Measurements from ENCODE around the gene ZNF512.
A peak's percentile ranks its signal among the peaks of the same experiment; 100 is the strongest.
"Not testable (repeated sequence)": the region's sequence is repeated elsewhere in the genome, so short reads cannot be mapped to it uniquely, and the experiment has no call there.

The ZNF512 gene, protein sequence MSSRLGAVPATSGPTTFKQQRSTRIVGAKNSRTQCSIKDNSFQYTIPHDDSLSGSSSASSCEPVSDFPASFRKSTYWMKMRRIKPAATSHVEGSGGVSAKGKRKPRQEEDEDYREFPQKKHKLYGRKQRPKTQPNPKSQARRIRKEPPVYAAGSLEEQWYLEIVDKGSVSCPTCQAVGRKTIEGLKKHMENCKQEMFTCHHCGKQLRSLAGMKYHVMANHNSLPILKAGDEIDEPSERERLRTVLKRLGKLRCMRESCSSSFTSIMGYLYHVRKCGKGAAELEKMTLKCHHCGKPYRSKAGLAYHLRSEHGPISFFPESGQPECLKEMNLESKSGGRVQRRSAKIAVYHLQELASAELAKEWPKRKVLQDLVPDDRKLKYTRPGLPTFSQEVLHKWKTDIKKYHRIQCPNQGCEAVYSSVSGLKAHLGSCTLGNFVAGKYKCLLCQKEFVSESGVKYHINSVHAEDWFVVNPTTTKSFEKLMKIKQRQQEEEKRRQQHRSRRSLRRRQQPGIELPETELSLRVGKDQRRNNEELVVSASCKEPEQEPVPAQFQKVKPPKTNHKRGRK

GRCh38 chr2:27582695-27583389 is at the start of gene ZNF512:
Gene ZNF512, plus strand, starts transcription at chr2:27583042. Its CDS starts 71 bp downstream, at chr2:27583113.
- peak; percentile 94 to 96 for ATAC-seq

- no peak for ATAC-seq
These were observed 45.6 kb upstream of the ZNF512 start for GRCh38 chr2:27537287-27537686.

- not testable (repeated sequence) for ATAC-seq
These were observed 43.9 kb upstream of the ZNF512 start for GRCh38 chr2:27538839-27539450.

GRCh38 chr2:27539649-27540048 is 43.2 kb upstream of the ZNF512 start:
- ATAC-seq: not testable (repeated sequence)

DNA sequence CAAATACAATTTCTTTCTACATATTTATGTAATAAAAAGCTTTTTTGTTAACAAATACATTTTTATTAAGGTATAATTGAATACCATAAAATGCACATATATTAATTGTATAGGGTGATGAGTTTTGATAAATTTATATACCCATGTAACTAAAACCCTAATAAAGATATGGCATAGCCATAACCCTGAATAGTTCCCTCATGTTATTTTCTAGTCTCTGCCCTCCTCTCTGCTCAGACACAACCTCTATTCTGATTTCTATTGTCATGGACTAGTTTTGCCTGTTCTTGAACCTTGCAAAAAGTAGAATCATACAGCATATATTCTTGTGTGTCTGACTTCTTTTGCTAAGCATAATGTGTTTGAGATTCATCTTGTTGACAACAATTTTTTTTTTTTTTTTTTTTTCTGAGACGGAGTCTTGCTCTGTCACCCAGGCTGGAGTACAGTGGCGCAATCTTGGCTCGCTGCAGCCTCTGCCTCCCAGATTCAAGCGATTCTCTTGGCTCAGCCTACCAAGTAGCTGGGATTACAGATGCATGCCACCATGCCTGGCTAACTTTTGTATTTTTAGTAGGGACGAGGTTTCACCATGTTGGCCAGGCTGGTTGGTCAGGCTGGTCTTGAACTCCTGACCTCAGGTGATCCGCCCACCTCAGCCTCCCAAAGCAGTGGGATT is 38.6 kb upstream of the ZNF512 start:
- ATAC-seq: no peak

DNA sequence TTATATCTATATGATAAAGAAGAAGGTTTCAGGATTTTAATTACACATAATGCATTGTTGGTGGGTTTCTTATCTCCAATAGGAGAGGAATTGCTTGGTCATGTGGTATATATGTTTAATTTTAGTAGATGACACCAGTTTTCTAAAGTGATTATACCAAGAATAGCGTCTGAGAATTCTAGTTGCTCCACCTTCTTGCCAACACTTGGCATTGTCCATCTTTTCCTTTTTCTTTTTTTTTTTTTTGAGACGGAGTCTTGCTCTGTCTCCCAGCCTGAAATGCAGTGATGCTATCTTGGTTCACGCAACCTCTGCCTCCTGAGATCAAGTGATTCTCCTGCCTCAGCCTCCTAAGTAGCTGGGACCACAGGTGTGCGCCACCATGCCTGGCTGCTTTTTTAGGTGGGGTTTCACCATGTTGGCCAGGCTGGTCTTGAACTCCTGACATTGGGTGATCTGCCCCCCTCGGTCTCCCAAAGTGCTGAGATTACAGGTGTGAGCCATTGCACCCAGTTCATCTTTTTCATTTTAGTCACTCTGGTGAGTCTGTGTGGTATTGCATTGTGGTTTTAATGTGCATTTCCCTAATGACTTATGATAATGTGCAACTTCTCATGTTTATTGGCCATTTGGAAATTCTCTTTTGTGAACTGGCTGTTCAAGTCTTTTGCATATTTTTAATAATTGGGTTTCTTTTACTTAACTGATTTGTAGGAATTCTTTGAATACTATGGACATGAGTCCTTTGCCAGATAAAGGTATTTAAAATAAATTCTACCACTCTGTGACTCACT is 37.3 kb upstream of the ZNF512 start:
- peak; percentile 27 to 61 for ATAC-seq

- ATAC-seq: no peak
These were observed 33.5 kb upstream of the ZNF512 start for GRCh38 chr2:27549303-27549702.

DNA sequence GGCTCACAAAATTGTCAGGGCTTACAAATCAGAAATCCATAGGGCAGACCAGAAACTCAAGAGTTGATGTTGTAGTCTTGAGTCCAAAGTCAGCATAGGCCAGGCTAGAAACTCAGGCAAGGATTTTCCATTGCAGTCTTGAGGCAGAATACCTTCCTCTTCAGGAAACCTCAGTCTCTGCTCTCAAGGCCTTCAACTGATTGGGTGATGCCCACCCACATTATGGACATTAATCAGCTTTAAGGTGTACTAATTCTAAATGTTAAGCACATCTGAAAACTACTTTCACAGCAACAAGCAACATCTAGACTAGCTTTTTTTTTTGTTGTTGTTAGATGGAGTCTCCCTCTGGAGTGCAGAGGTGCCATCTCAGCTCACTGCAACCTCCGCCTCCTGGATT is 31.3 kb upstream of the ZNF512 start:
- ATAC-seq: no peak

DNA sequence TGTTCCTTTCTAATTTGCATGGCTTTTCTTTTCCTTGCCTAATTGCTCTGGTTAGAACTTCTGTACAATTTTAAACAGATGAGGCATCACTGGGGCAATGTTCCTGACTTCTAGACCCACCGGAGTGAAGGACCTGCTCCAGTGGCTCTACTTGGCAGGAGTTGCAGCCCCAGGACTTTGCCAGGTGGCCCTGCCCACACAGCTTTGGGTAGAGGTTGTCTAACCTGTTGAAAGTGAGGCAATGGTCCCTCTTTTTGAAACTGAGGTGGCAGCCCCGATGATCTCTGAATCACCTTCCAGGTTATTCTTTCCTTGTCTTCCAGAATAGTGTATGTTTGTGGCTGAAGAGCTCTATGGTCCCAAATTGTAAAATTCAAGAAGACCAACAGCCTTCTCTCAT is 29.9 kb upstream of the ZNF512 start:
- ATAC-seq: no peak

DNA sequence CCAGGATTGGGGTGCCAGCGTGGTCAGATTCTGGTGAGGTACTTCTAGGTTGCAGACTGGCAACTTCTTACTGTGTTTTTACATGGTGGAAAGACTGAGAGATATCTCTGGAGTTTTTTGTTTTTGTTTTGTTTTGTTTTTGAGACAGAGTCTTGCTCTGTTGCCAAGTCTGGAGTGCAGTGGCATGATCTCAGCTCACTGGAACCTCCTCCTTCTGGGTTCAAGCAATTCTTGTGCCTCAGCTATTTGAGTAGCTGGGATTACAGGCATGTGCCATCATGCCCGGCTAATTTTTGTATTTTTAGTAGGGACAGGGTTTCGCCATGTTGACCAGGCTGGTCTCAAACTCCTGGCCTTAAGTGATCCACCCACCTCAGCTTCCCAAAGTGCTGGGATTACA is 28.4 kb upstream of the ZNF512 start:
- ATAC-seq: not testable (repeated sequence)

- ATAC-seq: no peak
These were observed 23.6 kb upstream of the ZNF512 start for GRCh38 chr2:27559228-27559627.

DNA sequence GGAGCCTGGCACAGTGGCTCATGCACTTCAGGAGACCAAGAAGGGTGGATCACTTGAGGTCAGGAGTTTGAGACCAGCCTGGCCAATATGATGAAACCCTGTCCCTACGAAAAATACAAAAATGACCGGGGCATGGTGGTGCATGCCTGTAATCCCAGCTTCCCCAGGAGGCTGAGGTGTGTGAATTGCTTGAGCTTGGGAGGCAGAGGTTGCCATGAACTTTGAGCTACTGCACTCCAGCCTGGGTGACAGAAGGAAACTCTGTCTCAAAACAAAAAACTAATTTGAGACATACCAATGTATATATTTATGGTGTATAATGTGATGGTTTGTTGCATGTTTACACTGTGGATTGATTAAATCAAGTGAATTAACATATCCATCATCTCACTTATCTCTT is 21.8 kb upstream of the ZNF512 start:
- ATAC-seq: no peak

- no peak for ATAC-seq
These were observed 16.2 kb upstream of the ZNF512 start for GRCh38 chr2:27566628-27567027.

DNA sequence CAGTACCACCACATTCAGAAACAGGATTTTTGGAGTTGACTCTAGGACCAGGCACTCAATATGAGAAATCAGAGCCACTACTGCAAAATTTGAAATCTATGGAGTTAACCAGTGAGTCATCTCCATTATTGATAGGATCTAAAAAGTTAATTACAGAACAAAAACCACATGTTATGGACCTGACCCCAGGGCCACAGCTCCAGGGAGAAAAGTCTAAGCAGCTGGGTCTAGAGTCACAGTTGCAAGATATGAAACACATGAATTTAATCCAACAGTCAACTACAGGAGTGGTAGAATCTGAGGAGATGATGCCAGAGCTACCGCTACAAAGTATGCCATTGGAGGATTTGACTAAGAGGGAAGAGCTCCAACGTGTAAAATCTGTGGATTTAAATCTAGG is 13.4 kb upstream of the ZNF512 start:
- no peak for ATAC-seq

DNA sequence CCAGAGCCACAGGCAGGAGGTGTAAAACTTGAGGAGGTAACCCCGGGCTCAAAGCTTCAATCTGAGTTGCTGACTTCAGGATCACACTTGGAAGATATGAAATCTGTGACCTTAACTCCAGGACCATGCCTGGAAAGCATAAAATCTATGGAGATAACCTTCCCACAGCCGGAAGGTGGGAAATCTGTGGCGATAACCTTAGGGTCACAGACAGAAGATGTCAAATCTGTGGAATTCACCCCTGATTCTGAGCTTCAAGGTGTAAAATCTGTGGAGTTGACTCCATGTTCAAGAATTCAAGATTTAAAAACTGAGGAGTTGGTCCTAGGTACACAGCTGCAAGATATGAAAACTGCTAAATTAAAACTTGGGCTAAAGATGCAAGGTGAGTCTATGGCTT is 11.6 kb upstream of the ZNF512 start:
- ATAC-seq: no peak

- ATAC-seq: no peak
These were observed 11.2 kb upstream of the ZNF512 start for GRCh38 chr2:27571681-27572080.

- ATAC-seq: no peak
These were observed 10.4 kb upstream of the ZNF512 start for GRCh38 chr2:27572439-27572838.

- ATAC-seq: no peak
These were observed 9.8 kb upstream of the ZNF512 start for GRCh38 chr2:27572998-27573429.

DNA sequence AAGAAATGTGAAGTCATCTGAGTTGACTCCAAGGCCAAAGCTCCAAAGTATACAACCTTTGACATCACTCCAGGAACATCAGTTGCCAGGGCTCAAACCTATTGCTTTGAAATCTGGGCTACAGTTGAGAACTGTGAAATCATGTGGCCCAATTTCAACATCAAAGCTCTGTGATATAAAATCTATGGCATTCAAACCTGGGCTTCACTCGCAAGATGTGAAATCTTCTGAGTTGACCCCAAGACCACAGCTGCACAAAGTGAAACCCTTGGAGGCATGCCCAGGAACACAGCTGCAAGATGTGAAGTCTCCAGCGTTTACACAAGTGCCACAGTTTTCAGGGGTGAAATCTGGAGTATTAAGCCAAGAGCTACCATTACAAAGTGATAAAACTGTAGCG is 9.4 kb upstream of the ZNF512 start:
- ATAC-seq: no peak

DNA sequence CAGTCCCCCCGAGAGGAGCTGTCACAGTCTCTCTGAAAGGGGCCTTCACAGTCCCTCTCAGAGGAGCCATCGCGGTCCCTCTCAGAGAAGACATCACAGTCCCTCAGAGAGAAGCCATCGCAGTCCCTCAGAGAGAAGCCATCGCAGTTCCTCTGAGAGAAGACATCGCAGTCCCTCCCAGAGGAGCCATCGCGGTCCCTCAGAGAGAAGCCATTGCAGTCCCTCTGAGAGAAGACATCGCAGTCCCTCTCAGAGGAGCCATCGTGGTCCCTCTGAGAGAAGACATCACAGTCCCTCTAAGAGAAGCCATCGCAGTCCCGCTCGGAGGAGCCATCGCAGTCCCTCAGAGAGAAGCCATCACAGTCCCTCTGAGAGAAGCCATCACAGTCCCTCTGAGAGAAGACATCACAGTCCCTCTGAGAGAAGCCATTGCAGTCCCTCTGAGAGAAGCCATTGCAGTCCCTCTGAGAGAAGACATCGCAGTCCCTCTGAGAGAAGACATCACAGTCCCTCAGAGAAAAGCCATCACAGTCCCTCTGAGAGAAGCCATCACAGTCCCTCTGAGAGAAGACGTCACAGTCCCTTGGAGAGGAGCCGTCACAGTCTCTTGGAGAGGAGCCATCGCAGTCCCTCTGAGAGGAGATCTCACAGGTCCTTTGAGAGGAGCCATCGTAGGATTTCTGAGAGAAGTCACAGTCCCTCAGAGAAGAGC is 1.3 kb upstream of the ZNF512 start:
- no peak for ATAC-seq

- ATAC-seq: no peak
These were observed 630 bp upstream of the ZNF512 start for GRCh38 chr2:27582129-27582694.

Measured in activated CD4-positive, CD25-positive, alpha-beta regulatory T cell treated with anti-CD3 and anti-CD28 coated beads, Interleukin-2, amount 50 U/mL, for 24 hours (primary cell).